HG03565 (cell line): Measurements from ENCODE around the gene CTDSP2.

Source experiments
- ATAC-seq: cut with Tn5 transposase; IDR thresholded peaks from one replicate; pipeline ENCODE4 v1.9.1; 2021; ENCODE audit warnings: mild to moderate bottlenecking, moderate library complexity; ENCODE audit not compliant: unreplicated experiment

The CTDSP2 gene

DNA sequence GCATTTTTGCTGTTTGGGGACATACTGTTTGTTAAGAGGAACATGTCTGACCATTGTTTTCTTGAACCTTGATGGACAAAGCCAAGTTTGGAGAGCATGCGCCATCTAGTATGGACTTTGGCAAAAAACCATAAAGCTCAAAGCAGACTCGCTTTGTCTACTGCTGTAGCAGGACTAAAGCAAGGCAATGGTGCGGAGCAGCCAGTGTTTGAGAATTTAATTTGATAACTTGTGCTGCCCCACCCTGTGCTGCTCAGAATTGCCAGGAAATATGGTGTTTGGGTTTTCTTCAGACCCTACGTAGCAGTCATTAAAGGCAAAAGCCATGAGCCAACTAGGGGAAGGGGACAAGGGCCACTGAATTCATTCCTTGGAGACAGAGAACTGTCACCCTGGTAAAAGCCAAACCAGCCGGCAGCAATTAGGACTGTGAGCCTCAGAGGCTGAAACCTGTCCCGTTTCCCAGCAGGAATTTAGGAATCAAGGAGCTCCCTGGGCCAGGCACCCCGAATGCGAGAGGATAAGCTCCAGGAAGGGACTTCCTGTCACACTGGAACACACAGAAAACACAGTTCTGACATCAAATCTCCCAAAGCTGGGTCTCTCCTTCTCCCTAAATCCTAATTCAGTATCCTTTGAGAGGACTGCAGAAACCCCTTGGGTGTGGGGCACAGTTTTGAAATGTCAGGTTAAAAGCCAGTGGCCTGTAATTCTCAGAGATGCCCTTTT lies 29.1 kb downstream of the CTDSP2 start:
- no peak for ATAC-seq

DNA sequence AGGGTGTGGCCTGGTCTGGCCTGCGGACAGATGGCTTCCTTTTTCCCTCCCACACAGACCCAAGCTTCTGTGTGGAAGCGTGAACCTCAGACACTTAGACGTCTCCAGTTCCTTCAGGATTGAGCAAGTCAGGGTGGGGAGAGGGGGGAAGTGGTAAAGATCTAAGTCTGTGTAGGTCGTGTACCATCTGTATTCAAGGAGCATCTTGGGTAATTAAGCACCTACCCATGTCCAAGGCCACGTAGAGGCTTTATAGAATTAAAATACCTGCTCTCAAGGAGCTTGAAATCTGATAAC lies 29.7 kb downstream of the CTDSP2 start:
- no peak for ATAC-seq

DNA sequence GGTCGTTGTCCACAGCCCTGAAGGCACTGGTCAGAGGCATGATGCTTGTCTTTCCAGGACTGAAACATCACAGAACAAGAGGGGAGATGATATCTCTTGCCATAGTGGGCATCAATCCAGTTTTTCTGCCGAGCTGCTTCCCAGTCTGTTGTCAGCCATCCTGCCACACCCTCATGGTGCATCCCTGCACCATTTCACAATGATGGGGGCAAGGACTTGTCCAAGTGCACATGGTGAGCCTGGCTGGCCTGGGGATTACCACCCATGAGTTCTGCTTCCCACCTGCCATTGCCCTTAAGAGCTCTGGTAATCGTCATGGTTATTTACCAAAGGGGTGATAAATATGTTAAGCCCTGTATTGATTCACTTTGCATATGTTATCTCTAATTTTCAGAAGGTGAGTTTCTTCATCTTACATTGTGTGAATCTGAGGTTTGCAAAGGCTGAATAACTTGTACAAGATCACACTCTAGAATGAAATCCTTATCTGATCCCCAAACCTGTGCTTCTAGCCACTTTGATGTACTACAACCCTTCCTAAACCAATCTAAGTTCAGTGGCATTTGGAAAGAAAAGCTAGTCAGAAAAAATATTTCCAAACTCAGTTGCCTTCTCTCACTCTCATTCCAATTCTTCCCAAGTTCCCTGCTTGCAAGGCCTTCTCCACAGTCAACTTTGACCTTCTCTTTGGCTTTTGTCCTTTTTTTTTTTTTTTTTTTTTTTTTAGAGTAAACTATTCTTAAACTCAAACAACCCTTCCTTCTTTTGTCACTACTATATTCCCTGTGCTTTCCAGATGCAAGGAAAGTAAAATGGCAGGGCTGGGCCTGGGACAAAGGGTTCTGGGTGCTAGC lies 30.3 kb downstream of the CTDSP2 start:
- no peak for ATAC-seq

DNA sequence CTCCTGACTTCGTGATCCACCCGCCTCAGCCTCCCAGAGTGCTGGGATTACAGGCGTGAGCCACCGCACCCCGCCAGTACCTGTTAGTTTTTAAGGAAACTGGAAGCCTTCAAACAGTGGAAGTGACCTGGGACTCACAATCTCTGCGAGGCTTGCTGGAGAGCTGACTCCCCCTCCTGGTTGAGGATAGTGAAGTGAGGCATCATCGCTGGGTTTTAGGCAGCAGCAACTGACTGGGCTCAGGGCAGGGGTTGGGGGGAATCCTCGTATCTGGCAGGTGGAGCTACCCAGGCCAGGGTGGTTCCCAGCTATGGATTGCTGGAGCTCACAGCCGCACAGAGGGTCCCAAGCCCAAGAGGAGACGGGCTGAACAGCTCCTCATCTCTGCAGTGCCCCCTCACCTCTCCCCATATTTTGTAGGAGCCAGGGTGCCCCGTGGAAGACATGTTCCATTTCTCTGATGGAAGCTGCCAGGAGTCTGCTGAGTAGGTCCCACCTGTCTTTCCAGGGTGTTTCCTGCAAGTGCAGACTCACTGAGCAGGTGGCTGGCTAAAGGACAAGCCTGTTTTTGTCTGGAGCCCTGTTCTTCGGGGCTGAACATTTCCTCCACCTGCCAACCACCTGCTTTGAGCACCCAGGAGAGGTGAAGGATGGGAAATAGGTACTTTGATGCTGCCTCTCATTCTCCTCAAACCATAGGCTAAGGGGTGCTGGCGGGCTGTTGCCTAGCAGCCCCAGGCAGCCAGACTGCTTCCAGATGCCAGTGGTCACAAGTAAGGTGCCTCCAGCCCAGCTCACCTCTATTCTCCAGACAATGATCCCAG lies 31.1 kb downstream of the CTDSP2 start:
- ATAC-seq: no peak

DNA sequence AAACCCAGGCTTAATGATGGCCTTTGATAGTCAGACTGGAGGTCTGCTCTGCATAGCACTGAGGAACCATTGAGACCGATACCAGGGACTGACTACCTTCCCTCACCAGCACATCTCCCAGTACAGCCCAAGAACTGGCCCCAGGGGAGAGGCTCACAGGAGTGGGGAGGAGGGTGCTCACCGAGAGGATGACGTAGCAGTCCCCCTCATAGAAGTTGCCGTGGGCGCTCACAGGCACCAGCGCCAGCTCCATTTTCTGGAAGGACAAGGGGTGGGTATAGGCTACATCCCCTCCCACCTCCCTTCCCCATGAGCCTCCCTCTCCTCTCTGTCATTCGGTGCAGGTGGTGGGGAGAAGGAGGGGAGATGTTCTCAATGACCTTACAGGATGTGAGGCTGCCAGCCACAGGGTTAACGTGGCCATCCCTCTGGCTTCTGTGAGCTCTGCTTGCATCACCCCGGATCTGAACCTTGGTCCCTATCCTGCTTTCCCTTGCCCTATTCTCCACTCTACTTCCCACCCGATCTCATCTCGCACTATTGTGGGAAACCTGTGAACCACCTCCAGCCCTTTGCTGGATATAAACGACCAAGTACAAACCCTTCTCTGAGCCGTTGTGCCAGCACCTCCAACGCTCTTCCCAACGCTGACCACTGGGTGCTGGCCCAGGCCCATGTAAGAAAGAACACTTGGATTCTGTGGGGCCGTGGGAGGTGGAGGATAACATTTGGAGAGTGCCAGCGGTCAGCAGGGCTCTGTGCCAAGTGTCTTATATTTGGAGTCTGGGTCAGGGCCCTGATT lies 32.4 kb downstream of the CTDSP2 start:
- no peak for ATAC-seq

DNA sequence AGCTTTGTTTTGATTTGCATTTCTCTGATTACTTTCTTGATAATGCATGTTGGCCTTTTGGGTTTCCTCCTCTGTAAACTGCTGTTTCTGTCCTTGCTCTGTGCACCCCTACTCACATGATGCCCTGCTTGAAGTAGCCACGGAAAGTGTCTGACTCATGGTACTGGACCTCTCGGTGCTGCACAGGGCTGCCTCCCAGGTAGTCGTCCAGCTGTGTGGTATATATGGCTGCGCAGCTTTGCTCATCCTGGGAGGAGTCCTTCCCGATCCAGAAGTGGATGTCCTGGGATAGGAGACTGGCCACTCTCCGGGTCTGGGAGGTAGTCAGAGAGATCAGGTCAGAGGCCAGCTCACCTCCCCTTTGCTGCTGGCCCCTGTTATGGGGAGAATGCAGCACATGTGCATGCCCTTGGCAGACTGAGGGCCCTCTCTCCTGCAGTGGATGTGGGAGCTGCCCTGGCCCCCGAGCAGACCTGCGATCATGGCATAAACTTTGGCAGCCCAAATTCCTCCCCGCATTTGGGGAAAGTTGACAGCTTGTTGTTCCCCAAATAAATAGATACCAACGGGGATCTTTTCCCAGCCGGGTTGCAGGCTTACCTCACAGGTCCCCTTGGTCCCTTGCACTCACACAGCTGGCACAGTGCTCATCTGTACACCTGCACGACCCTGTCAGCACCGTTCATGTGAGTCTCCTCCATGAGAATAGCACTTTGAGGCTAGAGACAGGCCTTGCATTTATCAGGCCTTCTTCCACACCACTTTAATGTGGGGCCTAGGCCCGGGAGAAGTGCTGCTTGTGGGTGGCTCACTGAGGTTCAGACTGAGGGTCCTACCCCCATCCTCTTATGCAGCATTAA lies 33.2 kb downstream of the CTDSP2 start:
- ATAC-seq: no peak

DNA sequence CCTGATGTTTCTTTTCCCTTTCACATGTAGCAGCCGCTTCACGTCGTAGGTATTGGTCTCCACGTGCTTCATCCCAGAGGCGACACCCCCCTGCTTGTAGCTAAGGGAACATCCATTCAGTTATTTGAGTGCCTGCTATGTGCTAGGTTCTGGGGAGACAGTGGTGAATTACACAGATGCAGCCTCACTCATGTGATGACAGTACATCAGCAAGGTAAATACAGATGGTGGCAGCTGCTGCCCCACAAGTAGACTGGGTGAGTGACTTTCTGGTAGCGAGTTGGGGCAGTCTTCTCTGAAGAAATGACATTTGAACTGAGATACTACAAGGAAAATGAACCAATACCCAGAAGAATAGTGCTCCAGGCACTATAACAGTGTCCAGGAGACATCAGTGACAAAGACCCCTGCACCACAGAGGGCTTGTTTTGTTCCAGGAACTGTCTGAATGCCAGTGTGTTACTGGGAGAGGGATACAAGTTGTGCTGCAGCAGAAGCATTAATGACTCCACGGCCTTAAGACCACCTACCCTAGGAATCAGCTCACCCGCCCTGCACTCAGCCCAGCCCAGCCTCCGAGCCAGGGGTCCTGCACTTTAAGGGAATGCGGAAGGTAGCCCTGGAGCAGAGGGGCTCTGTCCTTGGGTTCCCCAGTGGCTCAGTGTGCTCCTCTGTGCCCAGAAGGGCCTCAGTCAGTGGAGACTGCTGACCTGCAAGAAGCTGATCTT lies 35.3 kb downstream of the CTDSP2 start:
- ATAC-seq: no peak

DNA sequence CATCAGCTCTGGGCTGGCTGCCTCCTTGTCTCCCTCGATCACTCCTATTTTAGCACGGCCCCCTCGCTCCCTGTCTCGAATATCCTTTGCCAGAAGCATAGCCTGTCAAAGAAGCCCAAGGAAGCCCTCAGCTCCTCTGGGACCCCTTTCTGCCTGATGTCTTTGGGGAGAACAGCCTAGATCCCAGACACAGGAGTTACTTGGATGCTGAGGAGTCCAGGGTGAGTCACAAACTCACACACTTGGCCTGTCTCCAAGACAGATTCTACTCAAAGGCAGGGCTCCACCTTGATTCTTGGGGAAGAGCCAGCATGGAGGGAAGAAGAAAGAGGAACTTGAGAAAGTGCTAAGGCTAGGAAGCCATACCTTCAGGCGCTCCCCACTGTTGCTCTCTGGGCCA lies 36.1 kb downstream of the CTDSP2 start:
- ATAC-seq: no peak

DNA sequence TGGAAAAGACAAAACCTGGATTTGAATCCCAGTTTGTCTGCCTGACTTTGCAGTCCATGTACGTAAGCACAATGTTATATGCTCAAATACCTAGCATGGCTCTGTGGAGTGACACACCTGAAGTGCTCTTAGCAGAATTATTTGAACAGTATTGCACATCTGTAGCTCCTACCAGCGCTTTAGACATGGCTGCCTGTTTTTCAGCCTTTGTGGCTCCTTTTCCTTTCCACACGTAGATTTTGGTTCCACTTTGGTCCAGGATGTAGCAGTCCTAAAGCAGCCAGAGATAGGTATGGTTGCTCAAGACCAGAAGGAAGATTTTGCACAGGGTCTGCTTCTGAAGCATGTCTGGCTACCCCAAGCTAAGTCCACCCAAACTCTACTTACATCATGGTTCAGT lies 37.1 kb downstream of the CTDSP2 start:
- ATAC-seq: no peak

DNA sequence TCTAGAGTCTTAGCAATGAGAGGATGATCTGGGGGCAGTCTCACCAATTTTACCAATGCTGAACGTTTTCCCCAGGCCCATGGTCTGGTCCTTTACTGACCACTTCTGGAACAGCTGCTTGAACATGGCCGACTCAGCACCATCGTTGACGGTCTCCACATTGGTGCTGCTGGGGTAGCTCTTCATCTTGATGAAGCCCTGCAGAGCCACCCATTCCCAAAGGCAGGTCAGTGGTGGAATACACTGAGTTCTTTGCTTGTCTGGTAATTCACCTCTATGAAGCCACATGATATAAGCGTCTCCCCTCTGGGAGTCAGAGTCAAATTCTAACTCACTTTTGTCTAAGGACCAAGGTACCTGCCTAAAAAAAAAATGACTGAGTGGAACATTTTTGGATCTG lies 38.2 kb downstream of the CTDSP2 start:
- no peak for ATAC-seq

DNA sequence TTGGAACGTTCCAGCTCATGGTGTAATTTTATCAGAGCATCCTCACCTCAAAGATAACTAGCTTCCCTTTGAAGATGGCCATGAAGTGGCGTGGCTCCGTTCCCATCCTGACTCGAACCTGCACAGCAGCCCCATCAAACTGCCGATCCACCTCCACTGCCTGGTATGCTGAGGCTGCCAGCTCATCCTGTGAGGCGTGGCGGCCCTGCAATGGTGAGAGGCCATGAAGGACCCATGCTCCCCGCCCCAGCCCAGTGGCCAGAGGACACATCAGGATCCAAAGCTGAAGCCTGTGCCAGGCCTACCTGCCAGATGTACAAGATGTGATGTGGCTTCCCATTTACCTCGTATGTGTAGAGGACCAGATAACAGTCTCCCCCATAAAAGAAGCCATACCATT lies 39.2 kb downstream of the CTDSP2 start:
- ATAC-seq: no peak

DNA sequence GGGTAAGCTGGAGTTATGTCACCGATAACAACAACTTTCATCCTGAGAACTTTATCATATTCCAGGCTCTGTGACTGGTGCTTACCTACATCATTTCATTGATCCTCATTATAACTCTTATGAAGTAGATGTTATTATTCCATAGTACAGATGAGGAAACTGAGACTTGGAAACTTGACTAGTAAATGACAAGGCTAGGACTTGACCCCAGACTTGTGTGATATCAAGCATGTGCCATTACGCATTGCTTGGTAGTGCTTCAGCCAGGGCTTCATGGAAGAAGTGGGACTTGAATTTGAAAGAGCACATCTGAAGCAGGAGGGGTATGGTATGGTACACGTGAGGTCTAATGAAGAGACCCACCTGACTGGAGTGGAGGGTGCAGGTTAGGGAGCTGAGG lies 39.9 kb downstream of the CTDSP2 start:
- no peak for ATAC-seq

DNA sequence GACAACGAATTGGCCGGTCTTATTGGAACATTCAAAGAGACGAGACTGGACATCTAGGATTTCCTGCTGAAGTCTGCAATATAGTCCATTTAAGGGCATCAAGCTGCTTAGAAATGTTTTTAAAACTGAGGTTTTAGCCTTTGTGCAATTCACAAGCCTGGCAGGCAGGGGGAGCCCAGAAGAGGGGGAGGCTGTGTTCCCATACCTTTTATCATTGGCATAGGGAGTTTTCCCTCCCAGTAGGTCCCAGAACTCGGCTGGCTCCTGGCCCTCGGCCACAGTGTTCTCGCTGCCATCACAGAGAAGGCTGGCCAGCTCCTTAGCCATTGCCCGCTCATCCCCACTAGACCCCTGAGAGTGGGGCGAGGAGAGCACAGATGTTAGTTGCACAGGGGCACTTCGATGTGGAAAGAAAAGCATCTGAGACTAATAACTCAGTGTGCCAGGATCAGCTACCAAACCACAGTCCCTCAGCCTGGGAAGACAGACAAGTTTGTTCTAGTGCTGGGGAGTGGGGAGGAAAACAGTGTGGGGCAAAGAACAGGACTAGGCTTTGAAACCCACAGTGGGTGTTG lies 43.1 kb downstream of the CTDSP2 start:
- ATAC-seq: no peak

DNA sequence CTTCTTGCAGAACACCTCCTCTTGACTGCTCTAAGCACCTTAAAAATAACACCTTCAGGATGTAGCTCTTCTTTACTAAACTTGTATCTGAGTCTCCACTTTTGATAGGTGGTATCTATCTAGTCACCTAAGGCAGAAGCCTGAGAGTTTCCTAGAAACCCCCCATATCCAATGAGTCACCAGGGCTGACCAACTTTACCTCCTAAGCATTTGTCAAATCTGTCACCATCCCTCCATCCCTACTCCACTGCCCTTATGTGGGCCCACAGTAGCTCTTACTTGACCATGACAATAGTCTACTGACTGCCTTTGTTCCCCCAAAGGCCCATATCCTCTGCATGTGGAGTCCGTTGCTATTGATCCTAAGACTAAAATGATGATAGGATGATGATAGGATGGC lies 43.9 kb downstream of the CTDSP2 start:
- no peak for ATAC-seq

DNA sequence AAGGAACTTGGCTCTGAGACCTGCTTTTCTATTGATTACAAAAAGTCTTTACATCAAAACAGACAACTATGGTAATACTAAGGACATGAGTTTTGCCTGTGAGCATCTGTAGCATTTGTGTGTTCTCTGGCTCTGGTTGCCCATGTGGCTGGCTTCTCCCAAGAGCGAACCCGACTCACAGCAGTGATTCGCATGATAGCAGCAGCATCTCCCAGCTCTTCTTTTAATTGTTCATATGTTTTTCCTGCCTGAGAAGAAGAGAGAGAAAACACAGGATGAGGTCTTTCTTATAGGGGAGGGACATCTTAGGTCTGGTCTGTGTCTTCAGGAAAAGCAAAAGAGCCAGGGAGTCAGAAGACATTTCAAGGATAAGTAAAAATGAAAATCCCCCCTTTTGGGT lies 45.6 kb downstream of the CTDSP2 start:
- ATAC-seq: no peak

DNA sequence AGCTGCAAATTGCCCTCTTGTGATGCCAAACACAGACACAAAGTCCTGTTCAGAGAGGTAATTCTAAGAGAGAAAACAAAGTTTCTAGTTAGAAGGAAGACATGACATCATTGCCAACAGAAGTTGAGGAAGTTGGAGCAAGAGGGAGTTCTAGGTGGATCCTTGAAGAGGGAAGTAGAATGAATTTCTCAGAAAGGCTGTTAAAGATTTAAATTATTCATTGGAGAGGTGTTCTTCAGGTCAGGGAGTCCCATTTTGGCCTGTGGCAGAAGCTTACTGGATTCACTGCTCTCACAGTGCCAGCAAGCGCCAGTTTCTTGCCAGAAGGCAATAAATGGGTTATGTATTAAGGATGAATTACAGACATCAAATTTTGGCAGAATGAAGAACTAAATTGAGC lies 48.6 kb downstream of the CTDSP2 start:
- ATAC-seq: no peak

DNA sequence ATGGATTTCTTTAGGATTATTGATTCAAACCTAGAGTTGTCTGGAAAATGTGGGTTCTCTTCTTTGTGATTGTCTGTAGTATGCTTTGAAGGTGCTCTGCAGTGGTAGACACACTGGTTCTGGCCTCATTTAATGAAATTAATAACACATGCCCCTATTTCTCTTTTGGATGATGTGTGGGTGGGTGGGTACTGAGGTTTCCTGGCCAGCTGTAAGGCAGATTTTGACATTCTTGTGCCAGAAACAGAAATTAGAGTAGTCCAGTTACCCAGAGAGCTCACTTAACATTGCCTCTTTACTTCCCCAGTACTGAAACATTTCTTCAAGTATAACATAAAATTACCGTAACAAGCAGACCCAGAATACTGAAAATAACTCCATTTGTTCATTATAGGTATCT lies 49.5 kb downstream of the CTDSP2 start:
- no peak for ATAC-seq

DNA sequence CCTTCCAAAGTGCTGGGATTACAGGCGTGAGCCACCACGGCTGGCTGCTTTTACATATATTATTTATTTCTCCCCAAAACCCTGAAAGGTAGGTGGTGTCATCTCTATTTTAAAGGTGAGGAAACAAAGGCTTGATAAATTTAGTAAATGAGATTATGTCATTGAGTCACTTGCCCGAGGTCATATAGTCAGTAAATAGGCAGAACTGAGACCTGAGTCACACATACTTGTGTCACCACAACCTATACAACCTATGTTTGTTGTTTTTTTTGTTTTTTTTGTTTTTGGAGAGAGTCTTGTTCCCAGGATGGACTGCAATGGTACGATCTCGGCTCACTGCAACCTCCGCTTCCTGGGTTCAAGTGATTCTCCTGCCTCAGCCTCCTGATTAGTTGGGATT lies 51.2 kb downstream of the CTDSP2 start:
- ATAC-seq: no peak

DNA sequence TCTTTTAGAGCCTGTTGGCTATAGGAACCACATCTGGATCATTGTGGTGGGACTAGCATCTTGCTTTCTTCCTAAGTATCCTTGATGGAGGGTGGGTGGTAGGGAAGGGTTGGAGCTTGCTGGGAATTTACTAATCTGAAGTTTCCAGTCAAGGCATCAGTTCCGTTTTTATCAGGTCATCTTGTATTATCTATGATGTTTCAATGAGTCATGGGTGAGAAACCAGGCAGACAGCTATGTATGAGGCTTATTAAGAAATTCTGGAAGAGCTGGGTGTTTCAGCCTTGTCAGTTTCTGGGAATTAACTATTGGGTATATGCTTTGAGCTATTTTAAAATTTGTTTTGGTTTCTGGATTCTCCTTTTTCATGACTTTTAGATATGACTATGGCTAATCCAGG lies 52.6 kb downstream of the CTDSP2 start:
- no peak for ATAC-seq
